IMR-90 (cell line): ENCODE data around the gene ATRN. TPM values are rescaled to one million over a fixed set of nuclear protein-coding genes. Genes with fewer than 3 reads are reported as not detected.

ENCODE experiments used
- ATAC-seq: fragments of 200-7000 bp; cut with Tn5 transposase; 2 replicates; pipeline ENCODE4 v1.9.1; 2020; ENCODE audit warnings: low read depth, mild to moderate bottlenecking, moderate library complexity
- BruUV-seq: library from RNA; stranded (reverse); fragments of 400-500 nt; replicated peaks from 2 replicates; lab custom pipeline; 2021; lab: Mats Ljungman, UMichigan
- CTCF ChIA-PET: fragments of 300-600 bp; formaldehyde crosslinking; extraction: SDS; loops from one replicate; lab custom pipeline; 2021; ENCODE audit warnings: antibody characterized with exemption; lab: Yijun Ruan, JAX
- POLR2A ChIA-PET: fragments of 300-600 bp; sonication (Branson Sonifier 250); formaldehyde crosslinking; loops from one replicate; lab custom pipeline; 2022; ENCODE audit warnings: antibody characterized with exemption; ENCODE audit not compliant: unreplicated experiment; lab: Charles Lee
- DNase-seq: peaks from one replicate; pipeline ENCODE4 v3.0.0; 2013
- H2AFZ ChIP-seq: replicated peaks from 2 replicates; pipeline ENCODE3; 2013; ENCODE audit warnings: low read length, mild to moderate bottlenecking; ENCODE audit not compliant: poor library complexity
- H2AK5ac ChIP-seq: 2 replicates; pipeline ENCODE4 v1.6.1; 2013; ENCODE audit warnings: low read depth, low read length, inconsistent platforms
- H2AK9ac ChIP-seq: replicated peaks from 2 replicates; pipeline ENCODE3; 2013; ENCODE audit warnings: mild to moderate bottlenecking, low read depth, low read length, moderate library complexity; ENCODE audit not compliant: poor library complexity
- H2BK120ac ChIP-seq: 2 replicates; pipeline ENCODE4 v1.6.1; 2013; ENCODE audit warnings: low read depth, low read length, inconsistent platforms
- H2BK15ac ChIP-seq: 3 replicates; pipeline ENCODE4 v1.6.1; 2013; ENCODE audit warnings: low read depth, low read length, inconsistent platforms
- H2BK20ac ChIP-seq: 2 replicates; pipeline ENCODE4 v1.6.1; 2013; ENCODE audit warnings: low read depth, mild to moderate bottlenecking, inconsistent platforms, low read length, moderate library complexity
- H2BK5ac ChIP-seq: 2 replicates; pipeline ENCODE4 v1.6.1; 2013; ENCODE audit warnings: mild to moderate bottlenecking, low read depth, low read length, inconsistent platforms; ENCODE audit not compliant: poor library complexity, severe bottlenecking
- H3K14ac ChIP-seq: replicated peaks from 2 replicates; pipeline ENCODE4 v1.6.1; 2013; ENCODE audit warnings: low read depth, low read length, inconsistent platforms
- H3K18ac ChIP-seq: 2 replicates; pipeline ENCODE4 v1.6.1; 2013; ENCODE audit warnings: low read depth, low read length, control low read depth
- H3K23ac ChIP-seq: 2 replicates; pipeline ENCODE4 v1.6.1; 2013; ENCODE audit warnings: low read depth, low read length, inconsistent platforms
- H3K27ac ChIP-seq: 2 replicates; pipeline ENCODE4 v1.5.1; 2013; ENCODE audit warnings: mild to moderate bottlenecking, control low read depth, low read length; ENCODE audit not compliant: insufficient read depth
- H3K27me3 ChIP-seq: 2 replicates; pipeline ENCODE4 v1.6.1; 2013; ENCODE audit warnings: low read length; ENCODE audit not compliant: control insufficient read depth, insufficient read depth
- H3K36me3 ChIP-seq: 2 replicates; pipeline ENCODE4 v1.6.1; 2013; ENCODE audit warnings: low read length, mixed read lengths; ENCODE audit not compliant: control insufficient read depth, insufficient read depth
- H3K4ac ChIP-seq: 2 replicates; pipeline ENCODE4 v1.6.1; 2013; ENCODE audit warnings: low read depth, low read length, inconsistent platforms
- H3K4me1 ChIP-seq: 2 replicates; pipeline ENCODE4 v1.6.1; 2013; ENCODE audit warnings: low read length, mixed read lengths; ENCODE audit not compliant: control insufficient read depth, insufficient read depth
- H3K4me2 ChIP-seq: 2 replicates; pipeline ENCODE4 v1.6.1; 2013; ENCODE audit warnings: low read depth, mild to moderate bottlenecking, control low read depth, low read length, moderate library complexity
- H3K4me3 ChIP-seq: 2 replicates; pipeline ENCODE4 v1.5.1; 2013; ENCODE audit warnings: low read depth, mild to moderate bottlenecking, control low read depth, low read length, moderate library complexity; ENCODE audit not compliant: insufficient read depth
- H3K56ac ChIP-seq: 2 replicates; pipeline ENCODE4 v1.6.1; 2013; ENCODE audit warnings: low read length, inconsistent platforms; ENCODE audit not compliant: insufficient read depth; ENCODE audit errors: extremely low read depth
- H3K79me1 ChIP-seq, 2 experiments: 2 replicates each; pipeline ENCODE4 v1.6.1; 2013; ENCODE audit warnings: low read length in 2 of 2, inconsistent platforms in 1 of 2, low read depth in 1 of 2
- H3K9ac ChIP-seq: 2 replicates; pipeline ENCODE4 v1.6.1; 2013; ENCODE audit warnings: low read depth, low read length, control low read depth
- H3K9me1 ChIP-seq: 2 replicates; pipeline ENCODE4 v1.6.1; 2013; ENCODE audit warnings: low read length, inconsistent platforms; ENCODE audit not compliant: insufficient read depth
- H3K9me3 ChIP-seq: 2 replicates; pipeline ENCODE4 v1.6.1; 2013; ENCODE audit warnings: low read length; ENCODE audit not compliant: control insufficient read depth, insufficient read depth
- H4K20me1 ChIP-seq: 2 replicates; pipeline ENCODE4 v1.6.1; 2013; ENCODE audit warnings: low read length, inconsistent platforms; ENCODE audit not compliant: insufficient read depth
- H4K5ac ChIP-seq: 2 replicates; pipeline ENCODE4 v1.6.1; 2013; ENCODE audit warnings: mild to moderate bottlenecking, low read depth, low read length, control low read depth
- H4K8ac ChIP-seq, 2 experiments: 2 replicates each; pipeline ENCODE4 v1.6.1; 2013; ENCODE audit warnings: low read depth in 2 of 2, low read length in 2 of 2, control low read depth in 1 of 2, inconsistent platforms in 1 of 2
- H4K91ac ChIP-seq: 2 replicates; pipeline ENCODE4 v1.6.1; 2013; ENCODE audit warnings: low read depth, low read length, inconsistent platforms; ENCODE audit not compliant: insufficient read depth
- BHLHE40 ChIP-seq: fragments of 150-350 bp; IDR thresholded peaks from 2 replicates; pipeline ENCODE4 v1.6.1; 2016; ENCODE audit warnings: mild to moderate bottlenecking, low read depth, low read length
- CEBPB ChIP-seq: IDR thresholded peaks from 2 replicates; pipeline ENCODE4 v1.6.1; 2012; ENCODE audit warnings: low read depth, low read length, improper control_type of control experiment
- CTCF ChIP-seq: conservative IDR thresholded peaks from 2 replicates; pipeline ENCODE4 v1.5.1; 2012; ENCODE audit warnings: mild to moderate bottlenecking, low read depth, low read length, improper control_type of control experiment
- FOS ChIP-seq: fragments of 150-350 bp; IDR thresholded peaks from 2 replicates; pipeline ENCODE4 v1.6.1; 2016; ENCODE audit warnings: low read depth, low read length
- MAZ ChIP-seq: IDR thresholded peaks from 2 replicates; pipeline ENCODE4 v1.6.1; 2012; ENCODE audit warnings: low read depth, mild to moderate bottlenecking, low read length, improper control_type of control experiment, moderate library complexity, borderline replicate concordance
- POLR2A ChIP-seq: IDR thresholded peaks from 2 replicates; pipeline ENCODE4 v1.6.1; 2012; ENCODE audit warnings: mild to moderate bottlenecking, low read depth, low read length
- RAD21 ChIP-seq: IDR thresholded peaks from 2 replicates; pipeline ENCODE4 v1.6.1; 2012; ENCODE audit warnings: low read length, improper control_type of control experiment
- RFX5 ChIP-seq: IDR thresholded peaks from 2 replicates; pipeline ENCODE4 v1.8.0; 2012; ENCODE audit warnings: low read depth, mild to moderate bottlenecking, low read length, moderate library complexity
- USF2 ChIP-seq: fragments of 150-350 bp; IDR thresholded peaks from 2 replicates; pipeline ENCODE4 v1.6.1; 2017; ENCODE audit warnings: mild to moderate bottlenecking, antibody characterized with exemption, low read length, low read depth
- WGBS, 2 experiments: methylation state at CpG; one replicate each; pipeline versions ENCODE4 v1.1.5 to v1.1.7; 2013; ENCODE audit warnings: missing lambda C conversion rate in 2 of 2; ENCODE audit not compliant: insufficient read length in 1 of 2; ENCODE audit errors: extremely low coverage in 2 of 2; 5-methylcytosine and 5-hydroxymethylcytosine counted together
- dilution Hi-C: fragments of 300-500 bp; cut with HindIII; formaldehyde crosslinking; loops from one replicate; pipeline ENCODE4 v1.14.3; 2018; ENCODE audit warnings: low sequenced_read_pairs; ENCODE audit not compliant: unreplicated experiment
- in situ Hi-C: fragments of 300-500 bp; cut with MboI; formaldehyde crosslinking; loops from 3 replicates; pipeline ENCODE4 v1.14.3; 2019; ENCODE audit warnings: low sequenced_read_pairs, inconsistent platforms, mixed read lengths
- intact Hi-C: fragments of 100-400 bp; cut with micrococcal nuclease; formaldehyde crosslinking; loops from 2 replicates; pipeline ENCODE4 v1.10.0; 2022
- polyA plus RNA-seq, 3 experiments: library from polyadenylated mRNA; depleted of rRNA; stranded (reverse); fragments of >200 nt; gene quantifications; 2 replicates each; pipeline ENCODE4 v1.2.3, GENCODE V29; 2012; ENCODE audit warnings: low replicate concordance in 1 of 3
- total RNA-seq: library from RNA; depleted of rRNA; stranded (reverse); fragments of >200 nt; gene quantifications from 2 replicates; pipeline ENCODE4 v1.2.3, GENCODE V29; 2012

The ATRN gene
- total and polyA plus RNA-seq, 2 of the 4 experiments (the other 2 are of a cell fraction) = 32.3 to 46.2 TPM

GRCh38 chr20:3670945-3671344 is 200.1 kb downstream of the ATRN start:
- in situ Hi-C loops (no loop called here), intact Hi-C loops (loop anchor here (10.0 kb wide), 1 partner anchor 414 kb away; no protein-coding TSS in a partner anchor), dilution Hi-C loops (no loop called here)
- Histone ChIP-seq H3K9ac (no peak overlapping the region), H2BK120ac (no peak overlapping the region), H3K18ac (no peak overlapping the region), H3K27ac (no peak overlapping the region), H3K56ac (no peak overlapping the region), H3K9me1 (no peaks in the 10 kb centered on the region), H2AFZ (no peak overlapping the region), H2BK15ac (no peak overlapping the region), H3K4ac (no peak overlapping the region), H4K91ac (no peak overlapping the region), H2BK5ac (no peak overlapping the region), H3K79me1 (no peaks in the 10 kb centered on the region), H2AK9ac (no peak overlapping the region), H3K4me3 (no peak overlapping the region), H2BK20ac (no peak overlapping the region), H3K4me1 (0 out of 2 replicates have a peak, but pooled peaks cover 3% of the 10 kb centered on the region), H3K14ac (no peak overlapping the region), H3K9me3 (no peaks in the 10 kb centered on the region), H4K5ac (no peak overlapping the region), H4K20me1 (no peaks in the 10 kb centered on the region), H4K8ac (no peak overlapping the region), H3K27me3 (peaks cover 54% of the 10 kb centered on the region), H2AK5ac (no peak overlapping the region), H3K36me3 (no peaks in the 10 kb centered on the region), H3K4me2 (no peak overlapping the region), H3K23ac (no peak overlapping the region)
- WGBS, 2 experiments = 90% methylated on average over 5 of the region's 10 CpGs; no CpG with 5 or more reads in 1 of the 2 experiments
- POLR2A ChIA-PET = no interaction called here
- no peak for DNase-seq
- TF ChIP-seq USF2 = no peak
- TF ChIP-seq CTCF = no peak
- no peak for TF ChIP-seq RAD21
- TF ChIP-seq POLR2A = no peak
- no peak for TF ChIP-seq FOS
- TF ChIP-seq MAZ = no peak
- TF ChIP-seq RFX5 = no peak
- no peak for TF ChIP-seq BHLHE40
- no peak for TF ChIP-seq CEBPB
- CTCF ChIA-PET = interaction anchor here (0.8 kb wide), 1 partner anchor 98 kb away, joined by 3 read pairs; no protein-coding TSS in a partner anchor
- no TSS peak for BruUV-seq
- no peak for ATAC-seq
